AG08395 (cell line): ENCODE results near the gene CHERP.

Source experiments
- DNase-seq: peaks from one replicate; pipeline ENCODE4 v3.0.0; 2012; ENCODE audit warnings: mixed read lengths, low spot score

Gene CHERP

GRCh38 chr19:16542045-16542909 lies at the start of gene CHERP:
Gene CHERP, minus strand, starts transcription at chr19:16542437. Its CDS starts 59 bp downstream, at chr19:16542378.
- DNase-seq, result peak; percentile 98

- DNase-seq, result no peak
Measured at GRCh38 chr19:16590876-16591802, 48.9 kb upstream of the CHERP start.

GRCh38 chr19:16589917-16590316 lies 47.7 kb upstream of the CHERP start:
- DNase-seq, result no peak

- no peak for DNase-seq
Measured at GRCh38 chr19:16588824-16589577, 46.8 kb upstream of the CHERP start.

GRCh38 chr19:16587833-16588823 lies 45.9 kb upstream of the CHERP start:
- no peak for DNase-seq

- DNase-seq, result peak; percentile 37
Measured at GRCh38 chr19:16586991-16587832, 45.0 kb upstream of the CHERP start.

GRCh38 chr19:16586477-16586871 lies 44.2 kb upstream of the CHERP start:
- DNase-seq, result no peak

GRCh38 chr19:16585808-16586476 lies 43.7 kb upstream of the CHERP start:
- no peak for DNase-seq

- no peak for DNase-seq
Measured at GRCh38 chr19:16585094-16585801, 43.0 kb upstream of the CHERP start.

GRCh38 chr19:16584248-16585093 lies 42.2 kb upstream of the CHERP start:
- peak; percentile 93 for DNase-seq

- DNase-seq, result no peak
Measured at GRCh38 chr19:16582486-16583261, 40.4 kb upstream of the CHERP start.

GRCh38 chr19:16581971-16582343 lies 39.7 kb upstream of the CHERP start:
- no peak for DNase-seq

GRCh38 chr19:16581145-16581970 lies 39.1 kb upstream of the CHERP start:
- no peak for DNase-seq

GRCh38 chr19:16579381-16579780 lies 37.1 kb upstream of the CHERP start:
- DNase-seq, result no peak

GRCh38 chr19:16577531-16577985 lies 35.3 kb upstream of the CHERP start:
- no peak for DNase-seq
